DMS53 (cell line): ENCODE measurements around the gene C10orf90.
"Not testable (repeated sequence)": the region's sequence is repeated elsewhere in the genome, so short reads cannot be mapped to it uniquely, and the experiment has no call there.

Source experiments
- DNase-seq: peaks from one replicate; lab custom pipeline; 2025; lab: John Stamatoyannopoulos, UW

Gene C10orf90

DNA sequence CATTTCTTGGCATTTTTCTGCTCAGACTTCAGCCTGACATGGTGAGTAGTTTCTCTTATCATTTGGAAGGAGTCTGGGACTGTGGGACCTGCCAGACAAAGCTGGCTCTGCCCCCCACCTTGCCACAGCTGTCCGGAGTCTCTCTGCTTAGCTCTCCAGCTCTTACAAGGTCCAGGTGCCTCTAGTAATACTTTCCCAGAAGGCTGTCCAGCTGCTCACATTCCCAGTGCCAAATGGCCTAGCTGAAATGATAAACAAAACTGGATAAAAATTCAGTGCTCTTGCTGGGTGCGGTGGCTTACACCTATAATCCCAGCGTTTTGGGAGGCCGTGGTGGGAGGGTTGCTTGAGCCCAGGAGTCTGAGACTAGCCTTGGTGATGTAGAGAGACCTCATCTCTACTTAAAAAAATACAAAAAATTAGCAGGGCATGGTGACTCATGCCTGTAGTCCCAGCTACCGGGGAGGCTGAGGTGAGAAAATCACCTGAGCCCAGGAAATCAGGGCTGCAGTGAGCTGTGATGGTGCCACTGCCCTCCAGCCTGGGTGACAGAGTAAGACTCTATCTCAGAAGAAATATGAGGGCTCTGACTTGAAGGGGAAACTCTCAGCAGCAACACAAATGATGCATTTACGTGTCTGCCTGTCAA, 86.8 kb downstream of the C10orf90 start:
- peak; percentile 17 for DNase-seq

DNA sequence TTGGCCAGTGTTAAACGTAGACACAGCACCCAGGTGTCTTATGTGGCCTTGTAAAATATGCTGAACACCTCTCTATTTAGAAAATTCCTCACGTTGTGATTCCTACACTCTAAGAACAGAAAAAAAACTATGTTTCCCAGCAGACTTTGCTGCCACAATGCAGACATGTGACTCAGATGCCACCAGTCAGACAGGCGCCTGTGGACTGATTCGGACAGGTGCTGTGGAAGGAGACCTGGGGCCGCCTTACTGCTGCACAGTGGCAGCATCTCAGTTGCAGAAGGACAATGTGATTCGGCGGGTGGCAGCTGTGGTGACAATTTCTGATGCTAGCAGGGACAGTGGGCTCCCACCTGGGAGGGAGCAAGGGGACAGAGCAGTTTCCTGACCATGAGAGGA, 88.8 kb downstream of the C10orf90 start:
- DNase-seq = no peak

DNA sequence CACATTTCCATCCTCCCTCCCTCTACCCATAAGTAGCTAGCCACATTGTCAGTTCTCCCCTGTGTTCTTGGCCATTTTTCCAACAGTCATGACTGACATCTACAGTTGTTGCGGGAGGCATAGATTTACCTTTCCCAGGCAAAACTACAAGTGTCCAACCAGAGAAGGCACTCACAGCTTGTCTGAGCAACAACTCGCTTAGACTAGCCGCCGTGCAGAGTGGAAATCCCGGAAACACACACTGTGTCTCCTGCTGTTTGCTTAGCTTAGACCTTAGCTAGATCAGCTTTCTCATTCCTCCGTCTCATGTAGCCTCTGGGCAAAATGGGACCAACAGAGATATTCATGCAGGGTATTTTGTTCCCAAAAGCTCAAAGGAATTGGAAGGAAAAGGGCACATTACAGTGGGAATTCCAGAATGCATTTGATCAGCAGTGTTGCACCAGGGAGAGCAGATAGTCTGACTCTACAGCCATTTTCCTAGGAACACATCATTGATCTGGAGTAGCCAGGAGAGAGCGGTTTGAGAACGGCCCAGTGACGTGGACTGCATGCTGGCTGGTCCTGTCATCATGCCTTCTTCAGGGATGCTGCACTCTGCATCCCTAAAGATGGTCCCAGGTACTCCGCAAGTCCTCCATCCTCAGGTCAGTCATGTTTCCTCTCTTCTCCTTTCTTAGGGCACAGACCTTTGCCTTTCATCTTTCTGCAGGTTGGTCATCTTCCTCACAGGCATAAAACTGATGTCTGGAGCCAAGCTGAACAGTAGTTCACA, 89.4 kb downstream of the C10orf90 start:
- peak; percentile 35 for DNase-seq

DNA sequence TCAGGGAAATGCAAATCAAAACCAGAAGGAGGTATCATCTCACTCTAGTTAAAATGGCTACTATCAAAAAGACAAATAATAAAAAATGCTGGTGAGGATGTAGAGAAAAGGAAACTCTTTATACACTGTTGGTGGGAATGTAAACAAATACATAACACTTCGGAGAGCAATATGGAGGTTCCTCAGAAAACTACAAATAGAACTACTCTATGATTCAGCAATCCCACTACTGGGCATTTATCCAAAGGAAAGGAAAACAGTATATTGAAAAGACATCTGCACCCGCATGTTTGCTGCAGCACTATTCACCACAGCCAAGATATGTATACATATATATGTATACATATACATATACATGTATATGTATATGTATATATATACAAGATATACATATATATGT, 94.2 kb downstream of the C10orf90 start:
- peak; percentile 35 for DNase-seq

DNA sequence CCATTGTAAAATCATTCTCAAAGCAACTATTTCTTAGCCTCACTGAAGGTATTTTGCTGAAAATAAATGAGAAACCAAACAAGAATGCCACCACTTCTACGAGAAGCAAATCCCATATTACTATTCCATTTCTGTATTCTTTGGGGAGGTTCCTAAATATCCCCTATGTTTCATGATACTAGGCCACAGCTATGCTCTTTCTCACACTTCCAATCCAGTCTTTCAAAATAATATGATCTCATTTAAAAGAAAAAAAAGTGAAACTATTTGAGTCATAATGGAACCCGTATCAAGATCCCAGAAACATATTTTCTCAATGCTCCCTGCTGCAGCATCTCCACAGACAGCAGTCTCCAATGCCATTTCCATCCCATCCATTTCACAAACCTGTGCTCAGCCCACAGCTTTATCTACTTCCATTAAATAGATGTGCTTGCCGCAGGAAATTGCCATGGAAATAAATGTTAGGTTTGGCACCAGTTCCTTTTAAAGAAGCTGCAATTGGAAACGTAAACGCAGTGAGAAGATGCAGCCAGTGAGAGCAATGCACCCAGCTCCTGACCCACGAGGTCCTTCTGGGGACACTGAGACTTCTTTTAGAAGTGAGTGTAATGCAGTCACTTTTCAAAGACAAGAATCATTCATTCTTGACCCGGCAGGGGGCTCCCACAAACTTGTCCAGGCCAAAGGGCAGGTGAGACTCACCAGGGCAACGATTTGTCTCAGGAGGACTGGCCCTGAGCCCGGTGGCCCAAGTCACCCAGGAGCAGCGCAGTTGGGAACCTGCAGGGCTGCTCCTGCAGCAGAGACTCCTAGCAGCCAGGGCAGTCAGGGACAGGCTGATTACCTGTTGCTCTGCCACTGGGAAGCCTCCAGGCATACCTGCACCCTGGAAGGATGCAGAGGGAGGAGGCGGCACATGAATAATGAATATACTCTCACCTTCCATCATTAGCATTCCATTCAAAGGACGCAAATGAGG, 99.6 kb downstream of the C10orf90 start:
- DNase-seq = peak; percentile 41

DNA sequence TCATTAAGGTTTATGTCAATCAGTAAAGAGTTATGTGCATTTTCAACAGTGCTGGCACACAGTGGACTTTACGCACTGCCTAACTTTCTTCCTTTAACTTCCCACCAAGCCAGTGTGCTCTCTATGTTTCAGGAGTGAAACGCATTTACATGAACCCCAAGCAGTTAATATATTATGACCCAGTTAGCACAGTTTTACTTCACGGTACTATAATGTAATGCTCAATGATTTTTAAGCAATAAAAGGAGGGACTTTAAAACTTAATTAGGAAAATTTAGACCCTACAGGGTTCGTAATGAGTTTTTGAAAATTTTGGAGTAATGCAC, 100.3 kb downstream of the C10orf90 start:
- no peak for DNase-seq

DNA sequence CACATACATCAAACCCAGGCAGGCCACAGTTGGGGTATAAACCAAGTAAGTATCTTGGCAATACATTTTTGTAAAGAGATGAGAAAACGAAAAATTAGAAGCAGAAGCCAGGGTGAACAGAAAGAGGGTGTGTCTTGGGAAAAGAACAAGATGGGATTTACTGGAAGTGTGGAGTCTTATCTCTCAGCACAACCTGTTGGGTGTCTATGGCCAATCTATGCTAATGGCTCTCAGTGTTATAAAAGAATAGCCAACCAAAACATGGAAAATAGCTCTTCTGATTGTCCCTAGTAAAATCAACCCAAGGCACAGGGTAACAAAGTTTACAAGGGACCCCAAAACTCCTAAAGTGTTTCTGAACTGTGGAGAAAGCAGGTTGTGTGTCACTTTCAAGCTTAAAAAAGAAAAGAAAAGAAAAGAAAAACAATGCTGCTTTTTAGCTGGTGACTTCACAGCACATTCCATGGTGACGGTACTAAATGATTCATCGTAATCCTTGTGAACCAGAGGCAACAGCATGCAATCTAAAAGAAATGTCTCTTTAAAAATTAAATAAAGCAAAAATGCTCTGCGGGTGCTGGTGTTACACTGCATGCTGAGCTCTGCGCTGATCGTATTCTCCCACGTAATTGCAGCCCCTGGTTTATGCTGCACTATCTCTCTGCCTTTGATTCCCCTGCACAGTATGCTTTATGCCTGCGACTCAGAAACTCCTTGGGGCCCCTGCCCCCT, 100.8 kb downstream of the C10orf90 start:
- no peak for DNase-seq

DNA sequence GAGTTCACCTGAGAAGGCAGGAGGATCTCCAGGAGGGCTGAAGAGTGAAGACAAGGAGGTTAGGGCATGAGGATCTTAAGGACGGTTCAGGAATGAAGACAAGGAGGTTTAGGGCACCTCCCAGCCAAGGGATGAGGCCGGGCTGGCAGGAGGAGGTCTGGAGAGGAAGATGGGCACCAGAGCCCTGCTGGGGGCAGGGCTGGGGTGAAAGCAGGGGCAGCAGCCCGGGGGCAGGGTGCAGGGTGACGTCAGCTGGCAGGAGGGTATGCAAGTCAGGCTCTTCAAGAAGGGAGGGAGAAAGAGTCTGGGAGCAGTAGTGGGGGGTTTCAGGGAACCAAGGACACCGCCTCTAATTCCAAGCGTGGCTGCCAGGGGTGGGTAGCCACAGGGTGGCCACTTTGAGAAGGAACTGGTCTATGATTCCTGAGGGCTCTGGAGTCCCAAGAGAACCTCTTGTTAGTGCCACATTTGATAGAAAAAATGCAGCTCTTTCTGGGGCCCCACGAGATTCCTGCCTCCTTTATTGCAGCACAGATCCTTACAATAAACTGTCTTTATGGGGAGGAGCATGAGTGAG, 101.6 kb downstream of the C10orf90 start:
- no peak for DNase-seq

DNA sequence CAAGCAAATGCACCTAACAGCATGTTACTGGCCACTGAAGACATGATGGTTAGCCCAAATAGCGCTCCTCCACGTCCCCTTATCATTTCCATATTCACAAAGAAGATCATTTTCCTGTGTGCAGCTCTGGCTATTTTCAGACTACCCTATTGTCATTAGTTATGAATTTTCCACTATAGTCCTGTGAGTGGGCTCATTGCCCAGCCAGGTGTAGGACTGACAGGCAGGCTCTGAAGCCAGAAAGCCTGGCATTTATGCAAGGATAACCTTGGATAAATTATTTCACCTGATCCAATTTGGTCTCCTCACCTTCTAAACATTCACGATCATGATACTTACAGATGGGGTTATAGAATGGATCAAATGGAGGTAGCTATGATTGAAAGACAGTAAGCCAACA, 104.6 kb downstream of the C10orf90 start:
- DNase-seq = no peak

DNA sequence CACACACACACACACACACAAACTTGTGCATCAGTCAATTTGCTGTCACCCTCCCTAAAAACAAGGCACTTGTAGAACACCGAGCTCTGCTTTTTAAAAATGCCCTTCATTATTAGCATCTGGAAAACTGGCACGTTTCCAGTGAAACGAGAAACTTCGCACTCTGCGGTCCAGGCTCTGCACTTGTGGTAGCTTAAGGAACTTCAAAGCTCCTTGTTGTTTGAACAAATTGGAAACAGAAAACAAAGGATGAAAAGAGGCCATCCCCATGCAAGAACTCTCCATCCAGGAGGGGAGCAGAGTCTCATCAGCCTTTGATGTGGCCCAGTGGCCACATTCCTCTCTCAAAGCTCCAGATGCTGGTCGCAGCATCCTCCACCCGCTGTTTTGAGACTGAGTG, 105.1 kb downstream of the C10orf90 start:
- peak; percentile 73 for DNase-seq

DNA sequence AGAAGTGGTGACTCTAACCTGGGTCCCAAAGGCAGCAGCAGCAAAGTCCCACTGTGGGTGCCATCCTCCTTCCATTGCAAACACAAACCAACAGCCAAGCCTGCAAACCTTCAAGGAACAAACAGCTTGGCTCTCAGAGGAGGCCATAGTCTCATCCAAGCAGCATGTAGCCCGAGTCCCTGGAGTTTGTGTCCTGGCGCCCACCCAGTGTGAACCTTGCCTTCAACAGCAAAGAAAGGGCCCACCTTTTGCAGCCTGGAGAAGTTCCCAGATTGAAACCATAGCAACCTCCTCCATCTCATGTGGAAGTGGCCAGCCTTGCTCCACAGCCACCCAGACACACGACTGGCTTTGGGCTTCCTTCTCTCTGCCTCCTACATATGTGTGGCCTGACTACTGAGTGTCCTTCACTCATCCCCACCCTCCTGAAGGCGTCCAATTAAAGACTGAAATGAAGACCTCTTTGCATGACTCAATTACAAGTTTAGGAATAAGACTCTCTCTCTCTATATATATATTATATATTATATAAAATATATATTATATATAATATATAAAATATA, 106.1 kb downstream of the C10orf90 start:
- no peak for DNase-seq

DNA sequence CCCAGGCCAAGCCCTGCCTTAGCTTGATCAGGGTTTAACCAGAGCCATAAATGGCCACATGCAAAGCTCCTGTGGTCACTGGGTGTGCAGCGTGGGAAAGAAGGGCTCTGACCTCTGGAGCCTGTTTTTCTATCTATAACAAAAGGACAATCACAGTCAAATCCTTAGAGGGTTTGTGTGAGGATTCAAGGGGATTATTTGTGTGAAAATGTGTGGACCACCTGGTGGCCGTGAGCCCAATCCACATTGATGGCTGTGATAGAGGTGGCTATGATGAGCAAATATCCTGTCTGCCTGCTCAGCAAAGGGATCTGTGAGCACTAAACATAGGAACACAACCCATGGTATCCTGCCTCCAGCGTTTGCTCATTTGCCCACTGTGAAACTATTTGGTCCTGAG, 107.1 kb downstream of the C10orf90 start:
- no peak for DNase-seq

DNA sequence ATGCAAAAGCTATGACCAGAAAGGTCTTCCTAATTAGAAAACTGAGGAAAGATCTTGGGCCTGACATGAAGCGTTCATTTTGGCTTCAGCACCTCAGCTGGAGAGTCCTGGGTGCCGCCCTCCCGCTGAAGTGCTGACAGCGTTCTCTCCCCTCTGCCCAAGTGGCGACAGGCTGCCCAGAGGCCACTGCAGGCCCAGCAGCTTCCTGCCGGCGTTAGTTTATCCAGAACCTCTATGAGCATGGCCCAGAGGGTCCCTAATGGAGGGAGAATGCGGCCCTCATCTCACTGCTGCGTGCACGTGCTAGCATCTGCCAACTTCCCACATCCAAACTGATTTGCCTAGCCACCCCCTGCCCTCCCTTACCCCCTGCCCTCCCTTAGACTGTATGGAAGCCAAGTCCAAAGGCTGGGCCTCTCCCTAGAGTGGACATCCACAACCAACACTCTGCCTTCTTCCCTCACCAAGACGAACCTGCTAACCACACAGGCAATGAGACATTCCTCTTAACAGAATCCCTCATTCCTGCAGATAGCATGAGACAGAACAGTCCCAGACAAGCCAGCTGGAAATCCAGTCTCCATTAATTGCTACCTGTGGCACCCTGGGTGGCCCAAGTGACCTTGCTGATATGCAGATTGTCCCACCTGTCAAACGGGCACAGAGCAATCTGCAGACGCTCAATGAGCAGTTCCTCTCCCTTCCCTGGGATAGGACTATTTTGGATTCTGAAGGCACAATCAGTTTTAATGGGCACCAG, 108.4 kb downstream of the C10orf90 start:
- DNase-seq = no peak

DNA sequence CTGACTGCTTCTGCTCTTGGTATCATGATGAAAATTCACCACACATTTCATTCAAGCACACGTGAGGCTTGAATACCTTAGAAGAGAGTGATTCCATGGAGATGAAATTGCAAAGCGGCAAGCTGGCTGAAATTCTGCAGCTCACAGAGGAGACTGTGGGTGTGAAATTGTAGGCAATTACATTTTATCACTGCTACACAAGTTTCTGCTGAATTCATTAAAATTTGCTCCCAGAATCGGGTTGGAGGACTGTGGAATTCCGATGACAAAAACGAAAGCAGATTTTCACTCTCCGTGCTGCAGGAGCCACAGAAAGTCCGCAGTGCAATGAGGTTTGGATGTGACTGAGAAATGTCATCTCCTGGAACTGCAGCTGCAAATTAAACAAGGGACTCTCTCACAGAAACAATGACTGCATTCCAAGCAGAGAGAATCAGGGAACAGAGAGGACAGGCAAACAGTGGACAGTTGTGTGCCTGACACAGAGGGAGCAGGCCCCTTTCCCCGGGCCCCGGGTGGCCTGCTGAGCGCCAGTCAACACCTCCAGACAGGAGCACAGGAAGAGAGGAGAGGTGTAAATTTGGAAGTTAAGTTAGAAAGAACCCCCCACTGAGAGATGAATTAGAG, 109.1 kb downstream of the C10orf90 start:
- no peak for DNase-seq

DNA sequence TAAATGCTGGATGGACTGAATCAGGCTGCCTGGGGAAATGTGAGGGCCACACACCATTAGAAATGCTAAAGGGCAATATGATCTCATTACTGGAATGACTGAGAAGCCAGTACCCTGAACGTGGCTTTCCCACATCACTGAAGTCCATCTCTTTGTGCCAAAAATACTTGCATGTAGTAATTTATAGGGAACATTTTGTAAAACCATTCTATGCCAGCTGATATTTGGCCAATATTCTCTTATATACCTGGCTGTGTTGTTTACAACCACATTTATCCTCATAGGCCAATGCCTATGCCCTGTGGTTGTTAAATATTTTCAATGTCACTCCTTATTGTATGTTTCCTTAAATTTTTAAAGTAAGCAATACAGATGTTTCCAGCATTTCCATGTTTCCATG, 111.6 kb downstream of the C10orf90 start:
- DNase-seq = no peak

DNA sequence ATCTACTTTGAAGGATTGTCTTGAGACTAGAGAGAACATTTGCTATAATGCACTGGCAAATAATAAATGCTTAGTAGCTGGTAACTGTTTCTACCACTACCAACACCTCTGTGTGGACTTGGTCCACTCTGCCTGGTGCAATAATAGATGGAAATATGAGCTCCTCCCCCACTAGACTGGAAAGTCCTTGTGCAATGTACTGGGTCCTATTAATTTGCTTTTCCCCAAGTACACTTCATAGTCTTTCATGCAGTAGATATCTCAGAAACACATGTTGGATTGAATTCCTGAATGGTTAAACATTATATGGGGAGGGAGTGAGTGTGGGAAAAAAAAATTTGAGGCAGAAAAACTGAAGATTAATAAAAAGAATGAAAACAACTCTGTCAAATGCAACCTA, 119.3 kb downstream of the C10orf90 start:
- DNase-seq = no peak

DNA sequence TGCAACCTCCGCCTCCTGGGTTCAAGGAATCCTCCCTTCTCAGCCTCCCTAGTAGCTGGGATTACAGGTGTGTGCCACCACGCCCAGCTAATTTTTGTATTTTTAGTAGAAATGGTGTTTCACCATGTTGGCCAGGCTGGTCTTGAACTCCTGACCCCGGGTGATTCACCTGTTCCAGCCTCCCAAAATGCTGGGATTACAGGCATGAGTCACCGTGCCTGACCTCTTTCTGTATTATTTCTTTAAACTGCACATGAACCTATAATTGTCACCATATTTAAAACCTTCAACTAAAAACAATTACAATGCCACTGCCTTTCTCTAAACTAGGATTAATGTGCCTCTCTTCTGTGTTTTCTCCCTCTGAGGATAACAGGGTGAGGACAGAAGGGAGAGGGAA, 119.9 kb downstream of the C10orf90 start:
- DNase-seq = not testable (repeated sequence)

DNA sequence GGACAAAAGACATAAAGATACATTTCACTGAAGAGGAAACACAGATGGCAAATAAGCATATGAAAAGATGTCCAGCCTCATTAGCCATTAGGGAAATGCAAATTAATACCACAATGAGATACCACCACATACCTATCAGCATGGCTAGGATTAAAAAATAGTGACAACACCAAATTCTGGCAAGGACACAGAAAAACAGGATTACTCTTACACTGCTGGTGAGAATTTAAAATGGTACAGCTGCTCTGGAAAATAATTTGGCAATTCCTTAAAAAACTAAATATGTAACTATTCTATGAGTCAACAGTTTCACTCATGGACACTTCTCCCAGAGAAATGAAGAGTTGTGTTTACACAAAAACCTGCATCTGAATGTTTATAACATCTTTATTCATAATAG, 121.1 kb downstream of the C10orf90 start:
- DNase-seq = no peak

DNA sequence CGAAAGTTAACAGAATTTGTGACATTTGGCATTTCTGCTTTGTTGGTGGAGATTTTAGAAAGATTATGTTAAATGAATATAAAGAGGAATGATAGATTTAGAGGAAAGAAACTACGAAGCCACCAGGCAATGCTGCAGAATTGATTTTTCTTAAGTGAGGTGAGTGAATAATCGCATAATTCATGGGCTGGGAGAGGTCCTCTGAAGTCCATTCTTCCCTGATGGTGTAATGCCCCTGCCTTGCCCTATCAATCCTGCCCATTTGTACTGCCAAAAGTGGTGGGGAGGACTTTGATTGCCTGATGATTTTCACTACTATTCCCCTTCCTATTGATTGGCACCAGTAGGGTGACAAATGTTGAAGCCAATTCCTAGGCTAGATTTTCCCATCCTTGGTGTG, 125.9 kb downstream of the C10orf90 start:
- no peak for DNase-seq
